Psoas muscle (tissue), 8 donors: ENCODE measurements around the gene FLG2. TPM values are rescaled to one million over a fixed set of nuclear protein-coding genes. Genes with fewer than 3 reads are reported as not detected.
"Not testable (repeated sequence)": the region's sequence is repeated elsewhere in the genome, so short reads cannot be mapped to it uniquely, and the experiment has no call there.

ENCODE experiments used
- ATAC-seq, 4 donors: fragments of 200-7000 bp; cut with Tn5 transposase; one replicate each; pipeline ENCODE4 v1.9.1; 2020; ENCODE audit warnings: moderate library complexity in 3 of 4, mild to moderate bottlenecking in 2 of 4
- DNase-seq, 2 donors: peaks; one replicate each; pipeline ENCODE4 v3.0.0-alpha.2; 2020
- H3K27ac ChIP-seq: fragments of 200-600 bp; one replicate; pipeline ENCODE4 v1.8.0; 2022
- H3K27me3 ChIP-seq, 3 donors: fragments of 200-600 bp in 1 of 3; one replicate each; pipeline versions ENCODE4 v1.6.1 to v1.8.0; 2013 to 2022; ENCODE audit warnings: low read length in 2 of 3, mild to moderate bottlenecking in 2 of 3, moderate library complexity in 1 of 3; ENCODE audit not compliant: insufficient read depth in 3 of 3
- H3K36me3 ChIP-seq, 2 donors: fragments of 200-600 bp in 1 of 2; one replicate each; pipeline versions ENCODE4 v1.6.1 to v1.8.0; 2013 to 2022; ENCODE audit warnings: low read depth in 1 of 2, mild to moderate bottlenecking in 1 of 2, moderate library complexity in 1 of 2; ENCODE audit not compliant: insufficient read depth in 1 of 2
- H3K4me1 ChIP-seq: fragments of 200-600 bp; one replicate; pipeline ENCODE4 v1.8.0; 2022
- H3K4me3 ChIP-seq: fragments of 200-600 bp; one replicate; pipeline ENCODE4 v1.8.0; 2022; ENCODE audit warnings: mild to moderate bottlenecking
- H3K9me3 ChIP-seq: fragments of 200-600 bp; one replicate; pipeline ENCODE4 v1.8.0; 2022
- WGBS, 3 donors: extraction: QIAGEN DNeasy Blood & Tissue Kit; methylation state at CpG; one replicate each; pipeline versions ENCODE4 v1.1.6 to v1.1.7; 2013; 5-methylcytosine and 5-hydroxymethylcytosine counted together
- intact Hi-C, 2 donors: fragments of 100-400 bp; cut with DNase I; formaldehyde crosslinking; loops; one replicate each; pipeline versions ENCODE4 v1.11.0 to v1.14.2; 2022
- polyA plus RNA-seq, 3 donors: library from polyadenylated mRNA; stranded (reverse); fragments of 200-250 nt; gene quantifications; one replicate each; pipeline ENCODE4 v1.2.3, GENCODE V29; 2013
- total RNA-seq, 4 donors: library from RNA; stranded (reverse); fragmentation: NEBNext Ultra II Directional in 2 of 4; extraction: Animal tissue kit (Norgen Biotek cat#: 25700) in 2 of 4; gene quantifications; one replicate each; pipeline versions ENCODE4 v1.2.1 to v1.2.4, GENCODE V29; 2021 to 2023
- TF ChIP-seq, protein P1 (sequence below): fragments of 200-600 bp; IDR thresholded peaks from one replicate; pipeline ENCODE4 v1.8.0; 2022; ENCODE audit warnings: antibody characterized with exemption
- donor health status: healthy with polysubstance abuse.
- donor health status: DM: no; HTN: no; CAD: no; lungs with moderate emphysema.
- donor health status: Bipolar disorder and iron deficiency.
- donor health status: healthy.
- donor health status: DM: yes; HTN: yes; CAD: no.
- donor health status: DM: no; HTN: no; CAD: no.
- donor health status: DM: no; HTN: no; CAD: no.
- donor health status: DM: yes; HTN: yes; CAD: no.

The FLG2 gene
- total and polyA plus RNA-seq, 7 donors = not detected

- Histone ChIP-seq H3K27me3 (peaks cover 0 to 2% (median 0%) of the 10 kb centered on the region in 3 donors), H3K9me3 (no peaks in the 10 kb centered on the region), H3K4me1 (no peaks in the 10 kb centered on the region), H3K4me3 (no peak overlapping the region), H3K36me3 (no peaks in the 10 kb centered on the region), H3K27ac (no peak overlapping the region)
- DNase-seq = no peak
- intact Hi-C loops = no loop called here
- TF ChIP-seq, protein P1, sequence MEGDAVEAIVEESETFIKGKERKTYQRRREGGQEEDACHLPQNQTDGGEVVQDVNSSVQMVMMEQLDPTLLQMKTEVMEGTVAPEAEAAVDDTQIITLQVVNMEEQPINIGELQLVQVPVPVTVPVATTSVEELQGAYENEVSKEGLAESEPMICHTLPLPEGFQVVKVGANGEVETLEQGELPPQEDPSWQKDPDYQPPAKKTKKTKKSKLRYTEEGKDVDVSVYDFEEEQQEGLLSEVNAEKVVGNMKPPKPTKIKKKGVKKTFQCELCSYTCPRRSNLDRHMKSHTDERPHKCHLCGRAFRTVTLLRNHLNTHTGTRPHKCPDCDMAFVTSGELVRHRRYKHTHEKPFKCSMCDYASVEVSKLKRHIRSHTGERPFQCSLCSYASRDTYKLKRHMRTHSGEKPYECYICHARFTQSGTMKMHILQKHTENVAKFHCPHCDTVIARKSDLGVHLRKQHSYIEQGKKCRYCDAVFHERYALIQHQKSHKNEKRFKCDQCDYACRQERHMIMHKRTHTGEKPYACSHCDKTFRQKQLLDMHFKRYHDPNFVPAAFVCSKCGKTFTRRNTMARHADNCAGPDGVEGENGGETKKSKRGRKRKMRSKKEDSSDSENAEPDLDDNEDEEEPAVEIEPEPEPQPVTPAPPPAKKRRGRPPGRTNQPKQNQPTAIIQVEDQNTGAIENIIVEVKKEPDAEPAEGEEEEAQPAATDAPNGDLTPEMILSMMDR = no peak
- 67 to 89% (median 83%) methylated on average over 1 of the region's 1 CpG for WGBS, 3 donors
- no peak for ATAC-seq
Measured at GRCh38 chr1:152328801-152329391, 30.9 kb downstream of the FLG2 start.

- WGBS, 3 donors = 72 to 88% (median 72%) methylated on average over 1 of the region's 1 CpG
- intact Hi-C loops = no loop called here
- TF ChIP-seq, protein P1 = no peak
Measured at GRCh38 chr1:152325111-152325510, 34.7 kb downstream of the FLG2 start, which contains the start of gene FLG. Gene FLG (minus strand): TSS chr1:152325239. CDS start chr1:152315456, 9,783 bp downstream.

GRCh38 chr1:152313970-152314369 is 45.8 kb downstream of the FLG2 start:
- Histone ChIP-seq H3K36me3 (no peaks in the 10 kb centered on the region), H3K27ac (no peak overlapping the region), H3K27me3 (peaks cover 0 to 4% (median 0%) of the 10 kb centered on the region in 3 donors), H3K4me3 (no peak overlapping the region), H3K4me1 (no peaks in the 10 kb centered on the region), H3K9me3 (no peaks in the 10 kb centered on the region)
- no peak for DNase-seq
- no peak for ATAC-seq
- intact Hi-C loops = no loop called here
- TF ChIP-seq, protein P1 = no peak
- WGBS, 3 donors = 79 to 100% (median 96%) methylated on average over 1 of the region's 1 CpG

More at GRCh38 chr1:152325111-152325510, 34.7 kb downstream of the FLG2 start, which contains the start of gene FLG:
- no peaks in the 10 kb centered on the region for H3K4me1 ChIP-seq
- no peaks in the 10 kb centered on the region for H3K27me3 ChIP-seq
- H3K9me3 ChIP-seq = no peaks in the 10 kb centered on the region
- ATAC-seq (no peak), DNase-seq (no peak)
- H3K4me3 ChIP-seq = no peak within 1 kb of the TSS
- H3K36me3 ChIP-seq = no peaks in the 10 kb centered on the region
- H3K27ac ChIP-seq = no peak within 1 kb of the TSS

DNA sequence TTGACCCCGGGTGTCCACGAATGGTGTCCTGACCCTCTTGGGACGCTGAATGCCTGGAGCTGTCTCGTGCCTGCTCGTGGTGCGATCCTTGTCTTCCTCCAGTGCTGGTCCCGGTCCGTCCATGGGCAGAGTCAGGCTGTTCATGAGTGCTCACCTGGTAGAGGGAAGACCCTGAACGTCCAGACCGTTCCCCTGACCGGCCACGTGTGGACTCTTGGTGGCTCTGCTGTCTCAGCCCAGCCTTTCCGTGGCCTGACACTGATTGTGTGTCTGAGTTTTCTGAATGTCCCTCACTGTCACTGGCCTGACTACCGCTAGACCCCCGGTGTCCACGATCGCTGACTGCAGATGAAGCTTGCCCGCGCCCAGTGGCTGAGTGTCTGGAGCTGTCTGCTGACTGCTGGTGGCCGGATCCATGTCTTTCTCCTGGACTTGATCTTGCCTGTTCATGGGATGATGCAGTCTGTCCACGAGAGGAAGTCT is 46.4 kb downstream of the FLG2 start:
- 93 to 96% (median 96%) methylated on average over 21 of the region's 21 CpGs for WGBS, 3 donors
- no peaks in the 10 kb centered on the region for H3K36me3 ChIP-seq
- no peak overlapping the region for H3K27ac ChIP-seq
- H3K9me3 ChIP-seq = no peaks in the 10 kb centered on the region
- ATAC-seq (no peak), DNase-seq (peak in 1 of 2 donors; percentile 35)
- no peak overlapping the region for H3K4me3 ChIP-seq
- TF ChIP-seq, protein P1 = no peak
- no peaks in the 10 kb centered on the region for H3K4me1 ChIP-seq
- H3K27me3 ChIP-seq = peaks cover 0 to 4% (median 0%) of the 10 kb centered on the region in 3 donors
- intact Hi-C loops = no loop called here

- H3K4me3 ChIP-seq, H3K9me3 ChIP-seq, H3K27ac ChIP-seq, intact Hi-C loops, ATAC-seq, H3K27me3 ChIP-seq, H3K36me3 ChIP-seq, H3K4me1 ChIP-seq, DNase-seq: not testable (repeated sequence)
- 91 to 96% (median 94%) methylated on average over 13 of the region's 13 CpGs for WGBS, 3 donors
Measured at GRCh38 chr1:152312169-152312568, 47.6 kb downstream of the FLG2 start.
